ENCODE measurements around the gene TBC1D2. TPM values are rescaled to one million over a fixed set of nuclear protein-coding genes. Genes with fewer than 3 reads are reported as not detected.

TBC1D2 gene
- total RNA-seq, 1 donor, result 78.6 TPM

GRCh38 chr9:98254228-98255060 lies 1.0 kb downstream of the TBC1D2 start:
- H3K4me3 ChIP-seq (ENCODE audit: low read depth, low read length), result peak overlapping the region; percentile 76
- no peak for DNase-seq (ENCODE audit: low read depth)
- TF ChIP-seq CTCF (IDR thresholded peaks at IDR 0.05; ENCODE audit: insufficient read depth, low read depth, low read length), result no peak

DNA sequence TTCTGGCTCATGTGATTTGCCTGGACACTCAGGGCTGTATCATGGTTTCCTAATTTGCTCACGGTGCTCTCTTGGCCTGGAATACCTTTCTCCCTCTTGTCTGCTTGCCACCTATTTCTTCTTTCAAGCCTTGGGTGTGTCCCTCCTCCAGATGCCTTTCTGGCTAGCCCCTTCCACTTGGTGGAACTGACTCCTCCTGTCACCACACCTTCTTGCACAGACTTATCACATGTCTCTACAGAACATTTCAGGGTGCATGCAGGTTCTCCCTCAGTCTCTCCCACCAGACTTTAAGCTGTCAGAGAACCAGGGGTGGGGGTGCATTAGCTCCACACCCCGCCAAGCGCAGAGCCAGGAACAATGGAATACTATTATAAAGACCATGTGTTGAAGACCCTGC lies 1.9 kb downstream of the TBC1D2 start:
- no peak for DNase-seq (ENCODE audit: low read depth)
- peak overlapping the region; percentile 76 for H3K4me3 ChIP-seq (ENCODE audit: low read depth, low read length)
- TF ChIP-seq CTCF (IDR thresholded peaks at IDR 0.05; ENCODE audit: insufficient read depth, low read depth, low read length), result no peak

DNA sequence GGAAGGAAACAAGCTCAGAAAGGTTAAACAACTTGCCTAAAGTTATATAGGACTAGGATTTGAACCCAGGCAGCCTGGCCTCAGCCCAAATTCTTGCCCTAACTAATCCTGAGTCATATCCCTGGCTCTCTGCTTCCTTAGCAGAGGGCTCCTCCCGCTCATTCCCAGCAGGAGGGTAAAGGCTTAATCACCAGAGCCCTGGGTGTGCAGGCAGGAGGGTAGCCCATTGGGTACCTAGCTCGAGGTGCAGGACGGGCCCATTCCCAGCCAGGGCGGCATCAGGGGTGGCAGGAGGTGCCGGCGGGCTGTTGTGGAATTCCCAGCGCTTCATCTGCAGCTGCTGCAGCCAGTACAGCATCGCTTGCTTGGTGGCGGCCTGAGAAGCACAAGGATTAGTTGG lies 3.9 kb downstream of the TBC1D2 start:
- H3K4me3 ChIP-seq (ENCODE audit: low read depth, low read length), result no peak overlapping the region
- TF ChIP-seq CTCF (IDR thresholded peaks at IDR 0.05; ENCODE audit: insufficient read depth, low read depth, low read length), result no peak
- peak; percentile 71 for DNase-seq (ENCODE audit: low read depth)

DNA sequence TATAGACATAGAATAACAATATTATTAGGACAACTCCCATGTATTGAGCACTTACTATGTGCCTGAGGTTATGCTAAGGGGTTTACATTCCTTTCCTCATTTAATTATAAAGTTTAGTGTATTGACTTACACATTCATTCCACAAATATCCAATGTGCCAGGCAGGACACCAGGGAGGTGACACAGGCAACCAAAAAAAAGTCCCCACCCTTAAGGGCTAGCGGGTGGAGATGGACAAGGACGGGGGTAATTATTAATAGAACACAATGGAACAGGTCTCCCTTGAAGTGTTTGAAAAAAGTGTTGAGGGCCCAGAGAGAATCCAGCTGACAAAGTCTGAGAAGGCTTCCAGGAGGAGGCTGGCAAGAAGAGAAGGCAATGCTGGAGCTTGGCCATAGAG lies 5.7 kb downstream of the TBC1D2 start:
- no peak for DNase-seq (ENCODE audit: low read depth)
- no peak overlapping the region for H3K4me3 ChIP-seq (ENCODE audit: low read depth, low read length)
- TF ChIP-seq CTCF (IDR thresholded peaks at IDR 0.05; ENCODE audit: insufficient read depth, low read depth, low read length), result no peak

GRCh38 chr9:98248737-98249474 lies 6.5 kb downstream of the TBC1D2 start:
- no peak for TF ChIP-seq CTCF (IDR thresholded peaks at IDR 0.05; ENCODE audit: insufficient read depth, low read depth, low read length)
- DNase-seq (ENCODE audit: low read depth), result peak; percentile 100
- H3K4me3 ChIP-seq (ENCODE audit: low read depth, low read length), result no peak overlapping the region

DNA sequence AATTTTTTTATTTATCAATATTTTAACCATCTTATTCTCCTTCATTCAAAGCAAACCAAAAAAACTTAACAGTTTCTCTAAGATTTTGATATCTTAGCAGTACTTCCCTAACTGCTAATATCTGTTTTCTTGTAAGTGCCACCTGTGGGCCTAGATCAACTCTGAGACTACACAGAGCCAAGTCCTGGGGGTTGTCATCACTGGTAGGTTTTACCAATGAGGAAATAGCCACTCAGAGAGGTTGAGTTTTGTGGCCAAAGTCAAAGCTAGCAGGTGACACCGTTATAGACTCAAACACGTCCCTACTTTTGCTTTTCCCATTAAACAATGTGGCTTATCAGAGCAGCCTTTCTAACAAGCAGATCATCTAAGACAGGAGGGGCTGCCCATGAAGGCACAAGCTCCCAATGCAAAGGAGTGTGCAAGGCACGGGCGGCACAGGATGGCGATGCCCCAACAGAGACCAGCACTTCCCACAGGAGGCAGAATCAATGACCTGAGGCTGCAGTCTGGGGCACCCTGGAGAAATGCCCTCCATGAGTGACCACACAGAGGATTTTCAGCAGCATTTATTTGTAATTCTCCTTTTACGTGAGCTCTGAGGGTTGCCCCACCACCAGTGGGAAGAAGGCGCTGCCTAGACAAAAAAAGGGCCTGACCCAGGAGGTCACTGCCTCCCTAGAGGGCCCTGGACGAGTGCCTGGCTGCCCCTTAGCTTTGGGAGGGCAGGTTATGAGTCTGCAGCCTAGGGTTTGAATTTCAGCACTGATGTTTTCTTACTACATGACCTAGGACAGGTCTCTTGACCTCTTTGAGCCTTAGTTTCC lies 7.4 kb downstream of the TBC1D2 start:
- H3K4me3 ChIP-seq (ENCODE audit: low read depth, low read length), result no peak overlapping the region
- no peak for DNase-seq (ENCODE audit: low read depth)

More for the DNA sequence above, 7.4 kb downstream of the TBC1D2 start:
- no peak for TF ChIP-seq CTCF (IDR thresholded peaks at IDR 0.05; ENCODE audit: insufficient read depth, low read depth, low read length)
